K562 (cell line): ENCODE results near the gene GCGR. TPM values are rescaled to one million over a fixed set of nuclear protein-coding genes. Genes with fewer than 3 reads are reported as not detected.

Experiments
- ARHGAP35 ChIP-seq: fragments of 450-650 bp; IDR thresholded peaks from 2 replicates; pipeline ENCODE4 v1.6.1; 2018; ENCODE audit not compliant: partially characterized antibody
- DPF2 ChIP-seq: fragments of 450-650 bp; IDR thresholded peaks from 2 replicates; pipeline ENCODE4 v1.6.1; 2016
- HDAC1 ChIP-seq, 2 experiments: fragments of 450-650 bp; IDR thresholded peaks; 2 replicates each; pipeline ENCODE4 v1.6.1; 2016 to 2017; ENCODE audit warnings: inconsistent platforms in 1 of 2, mild to moderate bottlenecking in 1 of 2, moderate library complexity in 1 of 2
- HDAC6 ChIP-seq: IDR thresholded peaks from 2 replicates; pipeline ENCODE4 v1.6.1; 2012; ENCODE audit warnings: low read depth, mild to moderate bottlenecking, control low read depth, inconsistent platforms, low read length, moderate library complexity
- NCOA2 ChIP-seq, 2 experiments: fragments of 450-650 bp; IDR thresholded peaks; 2 replicates each; pipeline ENCODE4 v1.6.1; 2018; ENCODE audit warnings: mild to moderate bottlenecking in 2 of 2, moderate library complexity in 1 of 2; ENCODE audit not compliant: partially characterized antibody in 2 of 2
- YBX1 ChIP-seq: fragments of 450-650 bp; IDR thresholded peaks from 2 replicates; pipeline ENCODE4 v1.7.1; 2016; ENCODE audit warnings: mild to moderate bottlenecking
- polyA plus RNA-seq, 8 experiments: library from polyadenylated mRNA; depleted of rRNA in 4 of 8; stranded (reverse) in 5 of 8; unstranded in 3 of 8; fragments of >200 nt; fragmentation: Nextera tagmentation in 2 of 8; fragmentation: Illumina TruSeq in 1 of 8; extraction: Ambion mirVana in 2 of 8; extraction: Trizol in 1 of 8; gene quantifications; 2 replicates each; pipeline versions ENCODE4 v1.2.1 to v1.2.3, GENCODE V29; 2011 to 2014; ENCODE audit warnings: inconsistent platforms in 1 of 8, missing spikeins in 1 of 8
- total RNA-seq, 7 experiments: library from RNA; depleted of rRNA in 6 of 7; stranded (reverse); fragments of >200 nt in 6 of 7; fragmentation: Illumina TruSeq in 2 of 7; extraction: Trizol in 2 of 7; gene quantifications; 2 replicates each; pipeline versions ENCODE4 v1.2.1 to v1.2.3, GENCODE V29; 2011 to 2021; ENCODE audit warnings: low replicate concordance in 1 of 7
- TF ChIP-seq, protein P1 (sequence below): fragments of 450-650 bp; IDR thresholded peaks from 2 replicates; pipeline ENCODE4 v1.6.1; 2018; ENCODE audit warnings: mild to moderate bottlenecking, low read depth; ENCODE audit not compliant: partially characterized antibody
- TF ChIP-seq, protein P2 (sequence below): sonication (generic); formaldehyde crosslinking; IDR thresholded peaks from 2 replicates; pipeline ENCODE4 v1.8.0; 2023; ENCODE audit warnings: missing genetic modification reagents, mild to moderate bottlenecking, borderline replicate concordance
- TF ChIP-seq, protein P3 (sequence below): sonication (generic); formaldehyde crosslinking; IDR thresholded peaks from 2 replicates; pipeline ENCODE4 v1.8.1; 2022; ENCODE audit warnings: missing genetic modification reagents
- TF ChIP-seq, protein P4 (sequence below): fragments of 450-650 bp; formaldehyde crosslinking; IDR thresholded peaks from 2 replicates; pipeline ENCODE4 v1.4.0; 2022; ENCODE audit warnings: missing genetic modification characterization
- TF ChIP-seq, protein P5 (sequence below): fragments of 450-650 bp; formaldehyde crosslinking; IDR thresholded peaks from 2 replicates; pipeline ENCODE4 v1.4.0; 2020; ENCODE audit warnings: mild to moderate bottlenecking, moderate library complexity
- TF ChIP-seq, protein P6 (sequence below): sonication (generic); formaldehyde crosslinking; IDR thresholded peaks from 2 replicates; pipeline ENCODE4 v1.8.0; 2022; ENCODE audit warnings: mild to moderate bottlenecking, missing genetic modification reagents

GCGR gene
- total and polyA plus RNA-seq, 9 of the 15 experiments (the other 6 are each of a cell fraction or from before 2014, with no cell fraction given) = not detected

DNA sequence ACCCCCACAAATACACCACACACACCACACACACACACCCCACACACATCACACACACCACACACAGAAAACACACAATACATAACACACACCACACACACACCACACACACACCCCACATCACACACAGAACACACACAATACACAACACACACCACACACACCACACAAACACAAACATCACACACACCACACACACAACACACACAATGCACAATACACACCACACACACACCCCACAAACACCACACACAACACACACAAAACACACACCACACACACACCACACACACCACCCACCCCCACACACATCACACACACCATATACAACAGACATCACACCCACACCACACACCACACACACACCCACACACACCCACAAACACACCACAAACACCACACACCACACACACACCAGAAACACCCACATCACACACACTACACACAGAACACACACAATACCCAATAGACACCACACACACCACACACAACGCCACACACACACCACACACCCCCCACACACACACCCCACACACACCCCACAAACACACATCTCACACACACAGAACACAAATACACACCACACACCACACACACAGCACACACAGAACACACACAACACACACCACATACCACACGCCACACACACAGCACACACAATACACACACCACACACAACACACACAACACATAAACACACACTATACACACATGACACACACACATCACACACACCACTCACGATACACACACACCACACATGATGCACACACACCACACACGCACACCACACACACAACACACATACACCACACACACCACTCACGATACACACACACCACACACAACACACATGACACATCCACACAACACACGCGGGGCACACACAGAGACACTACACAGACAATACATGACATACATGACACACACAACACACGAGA is 11.0 kb upstream of the GCGR start (continued):
- TF ChIP-seq HDAC6 (peak; percentile 94; the same call in 1 of the 2 replicates), NCOA2 (IDR thresholded peaks at IDR 0.05; ENCODE audit: partially characterized antibody in 2 of 2) (no peak), DPF2 (peak; percentile 22; the same call in 1 of the 2 replicates), YBX1 (0 out of 2 replicates have a peak, but pooled peaks have one; percentile 59), ARHGAP35 (peak; percentile 52), HDAC1 (IDR thresholded peaks at IDR 0.05) (peak in 1 of 2 experiments; percentile 38; a peak in 1 of 4 replicates)
- TF ChIP-seq, protein P1, sequence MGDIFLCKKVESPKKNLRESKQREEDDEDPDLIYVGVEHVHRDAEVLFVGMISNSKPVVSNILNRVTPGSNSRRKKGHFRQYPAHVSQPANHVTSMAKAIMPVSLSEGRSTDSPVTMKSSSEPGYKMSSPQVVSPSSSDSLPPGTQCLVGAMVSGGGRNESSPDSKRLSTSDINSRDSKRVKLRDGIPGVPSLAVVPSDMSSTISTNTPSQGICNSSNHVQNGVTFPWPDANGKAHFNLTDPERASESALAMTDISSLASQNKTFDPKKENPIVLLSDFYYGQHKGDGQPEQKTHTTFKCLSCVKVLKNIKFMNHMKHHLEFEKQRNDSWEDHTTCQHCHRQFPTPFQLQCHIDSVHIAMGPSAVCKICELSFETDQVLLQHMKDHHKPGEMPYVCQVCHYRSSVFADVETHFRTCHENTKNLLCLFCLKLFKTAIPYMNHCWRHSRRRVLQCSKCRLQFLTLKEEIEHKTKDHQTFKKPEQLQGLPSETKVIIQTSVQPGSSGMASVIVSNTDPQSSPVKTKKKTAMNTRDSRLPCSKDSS = peak; percentile 24
- TF ChIP-seq, protein P2, sequence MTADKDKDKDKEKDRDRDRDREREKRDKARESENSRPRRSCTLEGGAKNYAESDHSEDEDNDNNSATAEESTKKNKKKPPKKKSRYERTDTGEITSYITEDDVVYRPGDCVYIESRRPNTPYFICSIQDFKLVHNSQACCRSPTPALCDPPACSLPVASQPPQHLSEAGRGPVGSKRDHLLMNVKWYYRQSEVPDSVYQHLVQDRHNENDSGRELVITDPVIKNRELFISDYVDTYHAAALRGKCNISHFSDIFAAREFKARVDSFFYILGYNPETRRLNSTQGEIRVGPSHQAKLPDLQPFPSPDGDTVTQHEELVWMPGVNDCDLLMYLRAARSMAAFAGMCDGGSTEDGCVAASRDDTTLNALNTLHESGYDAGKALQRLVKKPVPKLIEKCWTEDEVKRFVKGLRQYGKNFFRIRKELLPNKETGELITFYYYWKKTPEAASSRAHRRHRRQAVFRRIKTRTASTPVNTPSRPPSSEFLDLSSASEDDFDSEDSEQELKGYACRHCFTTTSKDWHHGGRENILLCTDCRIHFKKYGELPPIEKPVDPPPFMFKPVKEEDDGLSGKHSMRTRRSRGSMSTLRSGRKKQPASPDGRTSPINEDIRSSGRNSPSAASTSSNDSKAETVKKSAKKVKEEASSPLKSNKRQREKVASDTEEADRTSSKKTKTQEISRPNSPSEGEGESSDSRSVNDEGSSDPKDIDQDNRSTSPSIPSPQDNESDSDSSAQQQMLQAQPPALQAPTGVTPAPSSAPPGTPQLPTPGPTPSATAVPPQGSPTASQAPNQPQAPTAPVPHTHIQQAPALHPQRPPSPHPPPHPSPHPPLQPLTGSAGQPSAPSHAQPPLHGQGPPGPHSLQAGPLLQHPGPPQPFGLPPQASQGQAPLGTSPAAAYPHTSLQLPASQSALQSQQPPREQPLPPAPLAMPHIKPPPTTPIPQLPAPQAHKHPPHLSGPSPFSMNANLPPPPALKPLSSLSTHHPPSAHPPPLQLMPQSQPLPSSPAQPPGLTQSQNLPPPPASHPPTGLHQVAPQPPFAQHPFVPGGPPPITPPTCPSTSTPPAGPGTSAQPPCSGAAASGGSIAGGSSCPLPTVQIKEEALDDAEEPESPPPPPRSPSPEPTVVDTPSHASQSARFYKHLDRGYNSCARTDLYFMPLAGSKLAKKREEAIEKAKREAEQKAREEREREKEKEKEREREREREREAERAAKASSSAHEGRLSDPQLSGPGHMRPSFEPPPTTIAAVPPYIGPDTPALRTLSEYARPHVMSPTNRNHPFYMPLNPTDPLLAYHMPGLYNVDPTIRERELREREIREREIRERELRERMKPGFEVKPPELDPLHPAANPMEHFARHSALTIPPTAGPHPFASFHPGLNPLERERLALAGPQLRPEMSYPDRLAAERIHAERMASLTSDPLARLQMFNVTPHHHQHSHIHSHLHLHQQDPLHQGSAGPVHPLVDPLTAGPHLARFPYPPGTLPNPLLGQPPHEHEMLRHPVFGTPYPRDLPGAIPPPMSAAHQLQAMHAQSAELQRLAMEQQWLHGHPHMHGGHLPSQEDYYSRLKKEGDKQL (CRISPR knock-in tag) = no peak
- TF ChIP-seq, protein P3, sequence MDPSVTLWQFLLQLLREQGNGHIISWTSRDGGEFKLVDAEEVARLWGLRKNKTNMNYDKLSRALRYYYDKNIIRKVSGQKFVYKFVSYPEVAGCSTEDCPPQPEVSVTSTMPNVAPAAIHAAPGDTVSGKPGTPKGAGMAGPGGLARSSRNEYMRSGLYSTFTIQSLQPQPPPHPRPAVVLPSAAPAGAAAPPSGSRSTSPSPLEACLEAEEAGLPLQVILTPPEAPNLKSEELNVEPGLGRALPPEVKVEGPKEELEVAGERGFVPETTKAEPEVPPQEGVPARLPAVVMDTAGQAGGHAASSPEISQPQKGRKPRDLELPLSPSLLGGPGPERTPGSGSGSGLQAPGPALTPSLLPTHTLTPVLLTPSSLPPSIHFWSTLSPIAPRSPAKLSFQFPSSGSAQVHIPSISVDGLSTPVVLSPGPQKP (CRISPR knock-in tag) = no peak
- TF ChIP-seq, protein P4, sequence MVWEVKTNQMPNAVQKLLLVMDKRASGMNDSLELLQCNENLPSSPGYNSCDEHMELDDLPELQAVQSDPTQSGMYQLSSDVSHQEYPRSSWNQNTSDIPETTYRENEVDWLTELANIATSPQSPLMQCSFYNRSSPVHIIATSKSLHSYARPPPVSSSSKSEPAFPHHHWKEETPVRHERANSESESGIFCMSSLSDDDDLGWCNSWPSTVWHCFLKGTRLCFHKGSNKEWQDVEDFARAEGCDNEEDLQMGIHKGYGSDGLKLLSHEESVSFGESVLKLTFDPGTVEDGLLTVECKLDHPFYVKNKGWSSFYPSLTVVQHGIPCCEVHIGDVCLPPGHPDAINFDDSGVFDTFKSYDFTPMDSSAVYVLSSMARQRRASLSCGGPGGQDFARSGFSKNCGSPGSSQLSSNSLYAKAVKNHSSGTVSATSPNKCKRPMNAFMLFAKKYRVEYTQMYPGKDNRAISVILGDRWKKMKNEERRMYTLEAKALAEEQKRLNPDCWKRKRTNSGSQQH (CRISPR knock-in tag) = peak; percentile 68; the same call in 1 of the 2 replicates
- TF ChIP-seq, protein P5, sequence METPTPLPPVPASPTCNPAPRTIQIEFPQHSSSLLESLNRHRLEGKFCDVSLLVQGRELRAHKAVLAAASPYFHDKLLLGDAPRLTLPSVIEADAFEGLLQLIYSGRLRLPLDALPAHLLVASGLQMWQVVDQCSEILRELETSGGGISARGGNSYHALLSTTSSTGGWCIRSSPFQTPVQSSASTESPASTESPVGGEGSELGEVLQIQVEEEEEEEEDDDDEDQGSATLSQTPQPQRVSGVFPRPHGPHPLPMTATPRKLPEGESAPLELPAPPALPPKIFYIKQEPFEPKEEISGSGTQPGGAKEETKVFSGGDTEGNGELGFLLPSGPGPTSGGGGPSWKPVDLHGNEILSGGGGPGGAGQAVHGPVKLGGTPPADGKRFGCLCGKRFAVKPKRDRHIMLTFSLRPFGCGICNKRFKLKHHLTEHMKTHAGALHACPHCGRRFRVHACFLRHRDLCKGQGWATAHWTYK (CRISPR knock-in tag) = no peak
- TF ChIP-seq, protein P6, sequence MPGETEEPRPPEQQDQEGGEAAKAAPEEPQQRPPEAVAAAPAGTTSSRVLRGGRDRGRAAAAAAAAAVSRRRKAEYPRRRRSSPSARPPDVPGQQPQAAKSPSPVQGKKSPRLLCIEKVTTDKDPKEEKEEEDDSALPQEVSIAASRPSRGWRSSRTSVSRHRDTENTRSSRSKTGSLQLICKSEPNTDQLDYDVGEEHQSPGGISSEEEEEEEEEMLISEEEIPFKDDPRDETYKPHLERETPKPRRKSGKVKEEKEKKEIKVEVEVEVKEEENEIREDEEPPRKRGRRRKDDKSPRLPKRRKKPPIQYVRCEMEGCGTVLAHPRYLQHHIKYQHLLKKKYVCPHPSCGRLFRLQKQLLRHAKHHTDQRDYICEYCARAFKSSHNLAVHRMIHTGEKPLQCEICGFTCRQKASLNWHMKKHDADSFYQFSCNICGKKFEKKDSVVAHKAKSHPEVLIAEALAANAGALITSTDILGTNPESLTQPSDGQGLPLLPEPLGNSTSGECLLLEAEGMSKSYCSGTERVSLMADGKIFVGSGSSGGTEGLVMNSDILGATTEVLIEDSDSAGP (CRISPR knock-in tag) = no peak
